ENCODE data around the gene DLX2. TPM values are rescaled to one million over a fixed set of nuclear protein-coding genes. Genes with fewer than 3 reads are reported as not detected.

Gene DLX2
- total RNA-seq, 1 donor from 2014 or later: 21.1 TPM

DNA sequence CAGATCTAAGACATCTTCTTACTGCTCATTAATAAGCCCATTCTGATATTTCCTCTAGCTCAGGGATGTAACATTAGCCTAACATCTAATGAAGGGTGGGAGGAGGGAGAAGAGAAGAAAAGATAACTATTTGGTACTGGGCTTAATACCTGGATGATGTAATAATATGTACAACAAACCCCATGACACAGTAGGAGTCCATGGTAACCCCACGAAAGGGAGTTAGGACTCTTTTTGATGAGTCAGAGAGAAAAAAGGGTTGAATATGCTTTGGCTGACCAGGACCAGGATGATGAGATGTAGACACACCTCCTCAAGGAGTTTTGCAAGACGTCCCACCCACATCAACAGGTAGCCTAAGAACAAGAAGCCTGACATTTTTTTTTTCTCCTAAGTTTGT is 34.4 kb upstream of the DLX2 start:
- H3K27ac Mint-ChIP-seq (ENCODE audit: unreplicated experiment): no peak overlapping the region
- H3K4me1 Mint-ChIP-seq: peaks cover 5% of the 10 kb centered on the region
- peaks cover 8% of the 10 kb centered on the region for H3K9me3 Mint-ChIP-seq
- TF ChIP-seq, protein P1, sequence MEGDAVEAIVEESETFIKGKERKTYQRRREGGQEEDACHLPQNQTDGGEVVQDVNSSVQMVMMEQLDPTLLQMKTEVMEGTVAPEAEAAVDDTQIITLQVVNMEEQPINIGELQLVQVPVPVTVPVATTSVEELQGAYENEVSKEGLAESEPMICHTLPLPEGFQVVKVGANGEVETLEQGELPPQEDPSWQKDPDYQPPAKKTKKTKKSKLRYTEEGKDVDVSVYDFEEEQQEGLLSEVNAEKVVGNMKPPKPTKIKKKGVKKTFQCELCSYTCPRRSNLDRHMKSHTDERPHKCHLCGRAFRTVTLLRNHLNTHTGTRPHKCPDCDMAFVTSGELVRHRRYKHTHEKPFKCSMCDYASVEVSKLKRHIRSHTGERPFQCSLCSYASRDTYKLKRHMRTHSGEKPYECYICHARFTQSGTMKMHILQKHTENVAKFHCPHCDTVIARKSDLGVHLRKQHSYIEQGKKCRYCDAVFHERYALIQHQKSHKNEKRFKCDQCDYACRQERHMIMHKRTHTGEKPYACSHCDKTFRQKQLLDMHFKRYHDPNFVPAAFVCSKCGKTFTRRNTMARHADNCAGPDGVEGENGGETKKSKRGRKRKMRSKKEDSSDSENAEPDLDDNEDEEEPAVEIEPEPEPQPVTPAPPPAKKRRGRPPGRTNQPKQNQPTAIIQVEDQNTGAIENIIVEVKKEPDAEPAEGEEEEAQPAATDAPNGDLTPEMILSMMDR (conservative IDR thresholded peaks at IDR 0.05): no peak
- H3K36me3 Mint-ChIP-seq (ENCODE audit: low read depth): no peaks in the 10 kb centered on the region
- H3K4me3 Mint-ChIP-seq: no peak overlapping the region
- no peak for DNase-seq (ENCODE audit: low read depth, low spot score)
- H3K27me3 Mint-ChIP-seq (ENCODE audit: low read depth): peaks cover 6% of the 10 kb centered on the region

DNA sequence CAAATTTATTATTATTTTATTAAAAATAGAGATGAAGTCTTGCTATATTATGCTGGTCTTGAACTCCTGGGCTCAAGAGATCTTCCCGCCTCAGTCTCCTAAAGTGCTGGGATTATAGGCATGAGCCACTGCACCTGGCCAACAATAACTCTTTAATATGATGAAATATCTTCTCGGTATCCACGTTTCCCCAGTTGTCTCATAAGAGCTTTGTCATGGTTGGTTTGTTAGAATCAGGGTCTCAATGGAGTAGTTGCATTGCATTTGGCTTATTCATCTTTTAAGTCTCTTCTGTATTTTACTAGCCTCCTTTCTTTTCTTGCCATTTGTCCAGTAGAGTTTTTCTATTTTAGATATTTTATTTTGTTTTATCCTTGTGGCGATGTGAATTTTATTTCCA is 32.7 kb upstream of the DLX2 start:
- Mint-ChIP-seq H3K9me3 (peaks cover 8% of the 10 kb centered on the region), H3K27ac (ENCODE audit: unreplicated experiment) (no peak overlapping the region), H3K27me3 (ENCODE audit: low read depth) (peaks cover 6% of the 10 kb centered on the region), H3K36me3 (ENCODE audit: low read depth) (no peaks in the 10 kb centered on the region), H3K4me3 (no peak overlapping the region), H3K4me1 (peaks cover 14% of the 10 kb centered on the region)
- TF ChIP-seq, protein P1 (conservative IDR thresholded peaks at IDR 0.05): no peak
- no peak for DNase-seq (ENCODE audit: low read depth, low spot score)

DNA sequence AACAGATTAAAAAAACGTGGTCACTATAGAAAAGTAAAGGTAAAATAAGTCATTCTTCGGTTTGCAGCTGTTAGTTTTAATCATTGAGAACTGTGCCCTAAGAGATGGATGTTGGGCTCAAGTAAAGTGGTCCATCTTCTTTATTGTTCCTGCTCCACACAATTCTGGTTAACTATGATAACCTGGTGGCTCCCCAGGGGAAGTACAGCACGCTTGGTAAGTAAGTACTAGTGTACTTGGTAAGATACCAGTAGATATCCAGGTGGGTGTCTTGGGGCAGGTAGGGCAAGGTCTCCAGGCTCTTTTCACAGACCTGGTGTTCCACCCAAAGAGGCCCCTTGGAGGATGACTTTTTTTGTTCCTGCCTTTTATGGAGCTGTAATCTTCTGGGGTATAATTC is 31.6 kb upstream of the DLX2 start:
- no peak overlapping the region for H3K4me3 Mint-ChIP-seq
- no peak for DNase-seq (ENCODE audit: low read depth, low spot score)
- peaks cover 8% of the 10 kb centered on the region for H3K9me3 Mint-ChIP-seq
- peaks cover 14% of the 10 kb centered on the region for H3K4me1 Mint-ChIP-seq
- TF ChIP-seq, protein P1 (conservative IDR thresholded peaks at IDR 0.05): peak; percentile 14
- H3K27me3 Mint-ChIP-seq (ENCODE audit: low read depth): peaks cover 6% of the 10 kb centered on the region
- no peaks in the 10 kb centered on the region for H3K36me3 Mint-ChIP-seq (ENCODE audit: low read depth)
- H3K27ac Mint-ChIP-seq (ENCODE audit: unreplicated experiment): no peak overlapping the region

DNA sequence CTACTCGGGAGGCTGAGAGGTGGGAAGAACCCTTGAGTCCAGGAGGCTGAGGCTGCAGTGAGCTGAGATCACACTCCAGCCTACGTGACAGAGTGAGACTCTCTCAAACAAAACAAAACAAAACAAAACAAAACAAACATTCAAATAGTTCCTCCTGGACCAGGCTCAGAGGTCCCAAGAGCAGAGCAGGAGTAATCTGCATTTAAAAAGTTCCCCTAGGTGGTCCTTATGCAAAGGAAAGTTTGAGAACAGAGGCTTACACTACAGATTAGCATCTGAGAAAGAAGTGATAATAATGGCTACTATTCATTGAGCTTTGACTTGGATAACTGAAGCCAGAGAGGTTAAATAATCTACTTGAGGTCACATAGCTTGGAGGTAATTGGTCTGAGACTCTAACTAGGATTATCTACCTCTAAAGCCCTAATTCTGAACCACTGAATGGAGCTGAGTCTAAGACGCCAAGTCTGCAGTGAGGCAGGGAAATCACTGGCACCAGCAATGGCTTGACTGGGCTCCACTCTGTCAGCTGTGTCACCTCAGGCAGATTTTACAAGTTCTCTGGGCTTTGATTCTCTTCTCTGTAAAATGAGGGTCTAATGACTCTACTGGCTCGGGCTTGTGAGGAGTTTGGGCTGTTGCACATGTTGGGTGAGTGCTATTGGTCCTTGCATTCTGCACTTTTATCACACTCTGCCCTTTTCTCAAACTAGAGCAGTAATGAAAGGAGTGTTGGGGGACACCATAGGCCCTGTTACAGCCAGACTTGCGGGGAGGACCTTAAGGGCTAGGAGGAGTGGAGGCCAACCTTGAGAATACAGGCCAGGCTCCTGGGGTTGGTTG is 29.2 kb upstream of the DLX2 start:
- Mint-ChIP-seq H3K27me3 (ENCODE audit: low read depth) (peaks cover 6% of the 10 kb centered on the region), H3K27ac (ENCODE audit: unreplicated experiment) (no peak overlapping the region), H3K4me1 (peaks cover 14% of the 10 kb centered on the region), H3K9me3 (peaks cover 6% of the 10 kb centered on the region), H3K4me3 (no peak overlapping the region), H3K36me3 (ENCODE audit: low read depth) (no peaks in the 10 kb centered on the region)
- DNase-seq (ENCODE audit: low read depth, low spot score): no peak
- TF ChIP-seq, protein P1 (conservative IDR thresholded peaks at IDR 0.05): no peak

DNA sequence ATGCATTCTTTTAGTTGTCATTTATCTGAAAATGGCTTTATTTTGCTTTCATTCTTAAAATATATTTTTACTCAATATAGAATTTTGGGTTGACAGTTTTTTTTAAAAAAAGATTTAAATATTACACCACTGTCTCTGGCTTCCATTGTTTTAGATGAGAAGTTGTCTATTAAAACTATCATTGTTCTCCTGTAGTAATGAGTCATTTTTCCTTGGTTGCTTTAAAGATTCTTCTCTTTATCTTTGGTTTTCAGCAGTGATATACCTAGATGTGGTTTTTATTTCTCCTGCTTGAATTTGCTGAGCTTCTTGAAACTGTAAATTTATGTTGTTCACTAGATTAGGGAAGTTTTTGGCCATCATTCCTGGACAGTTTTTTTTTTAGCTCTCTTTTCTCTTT is 26.7 kb upstream of the DLX2 start:
- H3K36me3 Mint-ChIP-seq (ENCODE audit: low read depth): no peaks in the 10 kb centered on the region
- peaks cover 14% of the 10 kb centered on the region for H3K4me1 Mint-ChIP-seq
- peaks cover 6% of the 10 kb centered on the region for H3K27me3 Mint-ChIP-seq (ENCODE audit: low read depth)
- H3K27ac Mint-ChIP-seq (ENCODE audit: unreplicated experiment): no peak overlapping the region
- H3K4me3 Mint-ChIP-seq: no peak overlapping the region
- TF ChIP-seq, protein P1 (conservative IDR thresholded peaks at IDR 0.05): no peak
- peaks cover 6% of the 10 kb centered on the region for H3K9me3 Mint-ChIP-seq
- DNase-seq (ENCODE audit: low read depth, low spot score): no peak
